ENCODE data around the gene PRKAR1A. TPM values are rescaled to one million over a fixed set of nuclear protein-coding genes. Genes with fewer than 3 reads are reported as not detected.

Gene PRKAR1A
- total RNA-seq, 4 donors from 2014 or later = 388 to 501 (median 431) TPM

- TF ChIP-seq CTCF (IDR thresholded peaks at IDR 0.05; ENCODE audit: low read depth) = no peak
Measured at GRCh38 chr17:68587026-68587425, 74.8 kb downstream of the PRKAR1A start.

GRCh38 chr17:68587847-68588246, 75.6 kb downstream of the PRKAR1A start:
- no peak for TF ChIP-seq CTCF (IDR thresholded peaks at IDR 0.05; ENCODE audit: low read depth)

- no peak for TF ChIP-seq CTCF (IDR thresholded peaks at IDR 0.05; ENCODE audit: low read depth)
Measured at GRCh38 chr17:68588362-68588761, 76.1 kb downstream of the PRKAR1A start.

- no peak for TF ChIP-seq CTCF (IDR thresholded peaks at IDR 0.05; ENCODE audit: low read depth)
Measured at GRCh38 chr17:68589086-68589485, 76.9 kb downstream of the PRKAR1A start.

- TF ChIP-seq CTCF (IDR thresholded peaks at IDR 0.05; ENCODE audit: low read depth) = no peak
Measured at GRCh38 chr17:68591583-68591982, 79.4 kb downstream of the PRKAR1A start.

GRCh38 chr17:68592009-68592408, 79.8 kb downstream of the PRKAR1A start:
- TF ChIP-seq CTCF (IDR thresholded peaks at IDR 0.05; ENCODE audit: low read depth) = no peak

- TF ChIP-seq CTCF (IDR thresholded peaks at IDR 0.05; ENCODE audit: low read depth) = no peak
Measured at GRCh38 chr17:68592682-68593641, 80.7 kb downstream of the PRKAR1A start.

Measured in subcutaneous adipose tissue (tissue), 4 donors.